Keratinocyte (primary cell): ENCODE results near the gene DIP2C. TPM values are rescaled to one million over a fixed set of nuclear protein-coding genes. Genes with fewer than 3 reads are reported as not detected.

Experiments used
- DNase-seq: peaks from one replicate; pipeline ENCODE4 v3.0.0-alpha.2; 2011; ENCODE audit warnings: low read depth, missing footprints, low spot score
- FAIRE-seq: peaks from 2 replicates; lab custom pipeline; 2011; peaks lifted over from hg19 to GRCh38; lab: Jason Lieb, UNC
- H2AFZ ChIP-seq: 2 replicates; pipeline ENCODE4 v1.6.0; 2012; ENCODE audit warnings: low read length, control low read depth, inconsistent platforms; ENCODE audit not compliant: control insufficient read depth
- H3K27ac ChIP-seq: 2 replicates; pipeline ENCODE4 v1.5.1; 2011; ENCODE audit warnings: low read length; ENCODE audit not compliant: control insufficient read depth, insufficient read depth
- H3K27me3 ChIP-seq: 3 replicates; pipeline ENCODE4 v1.6.0; 2011; ENCODE audit warnings: low read length; ENCODE audit not compliant: control insufficient read depth, insufficient read depth; ENCODE audit errors: extremely low read depth
- H3K36me3 ChIP-seq, 2 experiments: 2 replicates in 1 of 2; 3 replicates in 1 of 2; pipeline ENCODE4 v1.5.1; 2011; ENCODE audit warnings: low read length in 2 of 2, mild to moderate bottlenecking in 1 of 2; ENCODE audit not compliant: control insufficient read depth in 2 of 2, insufficient read depth in 2 of 2; ENCODE audit errors: extremely low read depth in 1 of 2
- H3K4me1 ChIP-seq: 3 replicates; pipeline ENCODE4 v1.5.1; 2011; ENCODE audit warnings: low read length; ENCODE audit not compliant: control insufficient read depth, insufficient read depth; ENCODE audit errors: extremely low read depth
- H3K4me2 ChIP-seq: 3 replicates; pipeline ENCODE4 v1.6.0; 2011; ENCODE audit warnings: low read depth, low read length; ENCODE audit not compliant: control insufficient read depth, insufficient read depth; ENCODE audit errors: extremely low read depth
- H3K4me3 ChIP-seq, 3 experiments: fragments of 200-600 bp in 1 of 3; sonication (generic) in 1 of 3; 2 replicates in 2 of 3; 3 replicates in 1 of 3; pipeline ENCODE4 v1.5.1; 2011 to 2016; ENCODE audit warnings: low read length in 3 of 3, mild to moderate bottlenecking in 3 of 3, control low read depth in 2 of 3, inconsistent platforms in 1 of 3, low read depth in 1 of 3, mixed read lengths in 1 of 3, mixed run types in 1 of 3, moderate library complexity in 1 of 3; ENCODE audit not compliant: control insufficient read depth in 2 of 3, insufficient read depth in 2 of 3; ENCODE audit errors: extremely low read depth in 1 of 3
- H3K79me2 ChIP-seq: 2 replicates; pipeline ENCODE4 v1.6.0; 2012; ENCODE audit warnings: low read length; ENCODE audit not compliant: control insufficient read depth, insufficient read depth
- H3K9ac ChIP-seq: 3 replicates; pipeline ENCODE4 v1.6.0; 2011; ENCODE audit warnings: low read length; ENCODE audit not compliant: control insufficient read depth, insufficient read depth; ENCODE audit errors: extremely low read depth
- H3K9me1 ChIP-seq: 3 replicates; pipeline ENCODE4 v1.6.0; 2011; ENCODE audit warnings: low read length; ENCODE audit not compliant: control insufficient read depth, insufficient read depth; ENCODE audit errors: extremely low read depth
- H3K9me3 ChIP-seq: 2 replicates; pipeline ENCODE4 v1.5.1; 2012; ENCODE audit warnings: low read depth, low read length; ENCODE audit not compliant: control insufficient read depth
- H4K20me1 ChIP-seq: 3 replicates; pipeline ENCODE4 v1.6.0; 2011; ENCODE audit warnings: low read length; ENCODE audit not compliant: control insufficient read depth, insufficient read depth; ENCODE audit errors: extremely low read depth
- EZH2 ChIP-seq: IDR thresholded peaks from one replicate; pipeline ENCODE4 v1.6.1; 2012; ENCODE audit warnings: inconsistent platforms, mild to moderate bottlenecking, low read length, moderate library complexity
- dilution Hi-C: fragments of 300-500 bp; cut with MboI; formaldehyde crosslinking; loops from one replicate; pipeline ENCODE4 v1.7.0; 2020; ENCODE audit warnings: low sequenced_read_pairs; ENCODE audit not compliant: extremely low pct_ligation_motif_present
- polyA plus RNA-seq, 5 experiments: library from polyadenylated mRNA; depleted of rRNA in 3 of 5; stranded (reverse) in 3 of 5; stranded (forward) in 1 of 5; unstranded in 1 of 5; fragments of >200 nt; gene quantifications; 1 replicate in 1 of 5; 2 replicates in 3 of 5; 3 replicates in 1 of 5; pipeline versions ENCODE4 v1.2.1 to v1.2.3, GENCODE V29; 2011 to 2012; ENCODE audit warnings: missing spikeins in 2 of 5, low read depth in 1 of 5, low replicate concordance in 1 of 5
- TF ChIP-seq, protein P1 (sequence below), 3 experiments: IDR thresholded peaks in 1 of 3; conservative IDR thresholded peaks in 1 of 3; optimal IDR thresholded peaks in 1 of 3; 2 replicates in 2 of 3; 3 replicates in 1 of 3; pipeline versions ENCODE3 to v1.5.1; 2011; ENCODE audit warnings: low read length in 3 of 3, mild to moderate bottlenecking in 3 of 3, moderate library complexity in 2 of 3, control low read depth in 1 of 3, inconsistent platforms in 1 of 3; ENCODE audit not compliant: insufficient read depth in 2 of 3; ENCODE audit errors: extremely low read depth in 1 of 3

DIP2C gene
- polyA plus RNA-seq, 1 donor (not counting 4 experiments of a cell fraction or from before 2014, with no cell fraction given) = 1.3 TPM

DNA sequence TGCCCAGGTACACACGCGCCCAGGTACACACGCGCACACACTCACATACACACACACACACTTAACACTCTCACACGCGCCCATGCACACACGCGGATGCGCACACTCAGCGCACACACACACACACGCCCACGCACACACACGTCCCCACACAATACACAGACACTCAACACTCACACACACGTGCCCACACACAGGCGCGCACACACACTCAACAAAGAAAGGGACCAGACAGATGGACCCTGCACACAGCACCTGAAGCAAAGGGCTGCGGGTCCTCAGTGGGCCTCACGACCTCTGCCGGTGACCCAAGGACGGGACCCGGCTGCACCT, 296.8 kb downstream of the DIP2C start:
- TF ChIP-seq EZH2 = no peak
- TF ChIP-seq, protein P1, sequence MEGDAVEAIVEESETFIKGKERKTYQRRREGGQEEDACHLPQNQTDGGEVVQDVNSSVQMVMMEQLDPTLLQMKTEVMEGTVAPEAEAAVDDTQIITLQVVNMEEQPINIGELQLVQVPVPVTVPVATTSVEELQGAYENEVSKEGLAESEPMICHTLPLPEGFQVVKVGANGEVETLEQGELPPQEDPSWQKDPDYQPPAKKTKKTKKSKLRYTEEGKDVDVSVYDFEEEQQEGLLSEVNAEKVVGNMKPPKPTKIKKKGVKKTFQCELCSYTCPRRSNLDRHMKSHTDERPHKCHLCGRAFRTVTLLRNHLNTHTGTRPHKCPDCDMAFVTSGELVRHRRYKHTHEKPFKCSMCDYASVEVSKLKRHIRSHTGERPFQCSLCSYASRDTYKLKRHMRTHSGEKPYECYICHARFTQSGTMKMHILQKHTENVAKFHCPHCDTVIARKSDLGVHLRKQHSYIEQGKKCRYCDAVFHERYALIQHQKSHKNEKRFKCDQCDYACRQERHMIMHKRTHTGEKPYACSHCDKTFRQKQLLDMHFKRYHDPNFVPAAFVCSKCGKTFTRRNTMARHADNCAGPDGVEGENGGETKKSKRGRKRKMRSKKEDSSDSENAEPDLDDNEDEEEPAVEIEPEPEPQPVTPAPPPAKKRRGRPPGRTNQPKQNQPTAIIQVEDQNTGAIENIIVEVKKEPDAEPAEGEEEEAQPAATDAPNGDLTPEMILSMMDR (optimal IDR thresholded peaks at IDR 0.05 in 1 of 3, IDR thresholded peaks at IDR 0.05 in 1 of 3, conservative IDR thresholded peaks at IDR 0.05 in 1 of 3; ENCODE audit: extremely low read depth in 1 of 3, insufficient read depth in 2 of 3, low read length in 3 of 3) = no peak
- DNase-seq = no peak
- no peaks in the 10 kb centered on the region for H3K27me3 ChIP-seq
- H3K4me1 ChIP-seq = no peaks in the 10 kb centered on the region
- no peak for FAIRE-seq
- H3K27ac ChIP-seq = no peak overlapping the region
- no peaks in the 10 kb centered on the region for H3K79me2 ChIP-seq
- H3K4me3 ChIP-seq = no peak overlapping the region
- no peaks in the 10 kb centered on the region for H3K9me1 ChIP-seq
- no peaks in the 10 kb centered on the region for H4K20me1 ChIP-seq
- no peak overlapping the region for H3K4me2 ChIP-seq
- no peak overlapping the region for H3K9ac ChIP-seq
- dilution Hi-C loops = no loop called here
- H3K9me3 ChIP-seq = no peaks in the 10 kb centered on the region
- no peak overlapping the region for H2AFZ ChIP-seq
- H3K36me3 ChIP-seq = no peaks in the 10 kb centered on the region

DNA sequence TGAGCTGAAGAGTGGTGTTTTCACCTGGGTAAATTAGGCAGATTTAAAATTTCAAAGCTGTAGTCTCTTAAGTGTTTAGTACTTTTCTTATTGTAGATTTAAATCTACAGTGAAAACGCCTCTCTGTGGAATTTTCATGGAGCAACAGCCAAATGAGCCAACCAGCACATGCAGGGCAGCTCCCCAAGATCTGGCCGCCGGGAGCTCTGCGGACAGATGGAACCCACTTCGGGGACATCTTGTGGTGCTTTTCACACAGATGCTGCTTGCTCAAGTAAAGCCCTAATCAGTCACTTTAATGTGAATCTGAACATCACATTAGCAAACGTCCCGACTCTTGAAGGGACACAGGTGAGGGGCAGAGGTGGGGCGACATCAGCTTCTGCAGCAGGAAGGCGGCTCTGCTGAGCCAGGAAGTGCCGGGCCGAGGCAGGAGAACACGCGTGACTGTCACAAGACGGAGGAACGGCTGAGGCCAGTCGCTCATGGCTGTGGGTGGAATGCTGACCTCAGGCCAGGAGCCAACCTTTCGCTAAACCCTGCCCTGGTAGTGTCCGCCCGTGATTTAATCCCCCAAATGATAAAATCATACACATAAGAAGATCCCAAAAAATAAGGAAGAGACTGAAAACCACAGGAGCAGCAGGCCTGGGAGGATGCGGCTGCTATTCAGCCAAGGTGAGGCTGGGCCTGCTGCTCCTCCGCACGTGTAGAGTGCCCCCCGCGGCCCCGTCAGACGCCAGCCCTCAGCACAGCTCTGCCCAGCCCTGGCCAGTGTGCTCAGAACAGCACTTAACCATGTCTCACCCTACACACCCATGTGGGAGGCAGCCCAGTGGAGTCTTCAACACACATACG, 297.4 kb downstream of the DIP2C start:
- no peaks in the 10 kb centered on the region for H3K9me3 ChIP-seq
- no peaks in the 10 kb centered on the region for H4K20me1 ChIP-seq
- no peak for FAIRE-seq
- H3K4me1 ChIP-seq = no peaks in the 10 kb centered on the region
- H2AFZ ChIP-seq = no peak overlapping the region
- H3K27me3 ChIP-seq = no peaks in the 10 kb centered on the region
- no peak overlapping the region for H3K9ac ChIP-seq
- H3K4me3 ChIP-seq = no peak overlapping the region
- H3K9me1 ChIP-seq = no peaks in the 10 kb centered on the region
- TF ChIP-seq EZH2 = no peak
- TF ChIP-seq, protein P1 (optimal IDR thresholded peaks at IDR 0.05 in 1 of 3, IDR thresholded peaks at IDR 0.05 in 1 of 3, conservative IDR thresholded peaks at IDR 0.05 in 1 of 3; ENCODE audit: extremely low read depth in 1 of 3, insufficient read depth in 2 of 3, low read length in 3 of 3) = no peak
- no peak overlapping the region for H3K4me2 ChIP-seq
- dilution Hi-C loops = no loop called here
- DNase-seq = no peak
- H3K27ac ChIP-seq = no peak overlapping the region
- no peaks in the 10 kb centered on the region for H3K36me3 ChIP-seq
- H3K79me2 ChIP-seq = no peaks in the 10 kb centered on the region
